ENCODE measurements around the gene PPM1K.

The PPM1K gene

GRCh38 chr4:88216395-88216794 lies 68.0 kb downstream of the PPM1K start:
- no peak for FAIRE-seq

GRCh38 chr4:88215351-88215750 lies 69.0 kb downstream of the PPM1K start:
- FAIRE-seq = no peak

- no peak for FAIRE-seq
These were observed 72.2 kb downstream of the PPM1K start for GRCh38 chr4:88212253-88212561.

GRCh38 chr4:88211473-88212252 lies 72.7 kb downstream of the PPM1K start:
- FAIRE-seq = peak; percentile 72

- no peak for FAIRE-seq
These were observed 76.2 kb downstream of the PPM1K start for GRCh38 chr4:88208156-88208555.
